H1 (cell line): ENCODE results near the gene APBA2. TPM values are rescaled to one million over a fixed set of nuclear protein-coding genes. Genes with fewer than 3 reads are reported as not detected.

ENCODE experiments used
- CBX8 ChIP-seq: fragments of 300-800, 300-1000 bp; sonication (generic); IDR thresholded peaks from 2 replicates; pipeline ENCODE4 v1.7.1; 2016; ENCODE audit warnings: low read depth, low read length, borderline replicate concordance
- CHD1 ChIP-seq: IDR thresholded peaks from 2 replicates; pipeline ENCODE4 v1.6.1; 2012; ENCODE audit warnings: low read depth, low read length, improper control_type of control experiment
- CREB1 ChIP-seq: IDR thresholded peaks from 2 replicates; pipeline ENCODE4 v1.6.1; 2012; ENCODE audit warnings: inconsistent platforms
- NANOG ChIP-seq: IDR thresholded peaks from 2 replicates; pipeline ENCODE4 v1.6.1; 2011; ENCODE audit warnings: low read length, low read depth, mild to moderate bottlenecking, inconsistent platforms; ENCODE audit not compliant: insufficient read depth, poor library complexity, severe bottlenecking
- SAP30 ChIP-seq: fragments of 300-600 bp; sonication (generic); IDR thresholded peaks from 2 replicates; pipeline ENCODE4 v1.7.1; 2012; ENCODE audit warnings: low read length, moderate library complexity, mild to moderate bottlenecking, inconsistent platforms; ENCODE audit not compliant: insufficient read depth, insufficient replicate concordance
- TEAD4 ChIP-seq: IDR thresholded peaks from 2 replicates; pipeline ENCODE4 v1.6.1; 2012; ENCODE audit warnings: low read depth, low read length, inconsistent platforms, mixed read lengths
- polyA plus RNA-seq, 7 experiments: library from polyadenylated mRNA; depleted of rRNA in 3 of 7; stranded (reverse) in 5 of 7; unstranded in 2 of 7; fragments of >200 nt in 5 of 7; fragments of 200-250 nt in 2 of 7; gene quantifications; 1 replicate in 5 of 7; 2 replicates in 1 of 7; 4 replicates in 1 of 7; pipeline versions ENCODE4 v1.2.1 to v1.2.3, GENCODE V29; 2011 to 2013; ENCODE audit warnings: missing spikeins in 2 of 7, mixed read lengths in 2 of 7
- total RNA-seq: library from RNA; stranded (reverse); fragmentation: NEBNext Ultra II Directional; extraction: Animal tissue kit (Norgen Biotek cat#: 25700); gene quantifications from 2 replicates; pipeline ENCODE4 v1.2.1, GENCODE V29; 2021

APBA2 gene
- total and polyA plus RNA-seq, 2 of the 8 experiments (the other 6 are each of a cell fraction or from before 2014, with no cell fraction given), result 15.5 to 19.0 TPM

DNA sequence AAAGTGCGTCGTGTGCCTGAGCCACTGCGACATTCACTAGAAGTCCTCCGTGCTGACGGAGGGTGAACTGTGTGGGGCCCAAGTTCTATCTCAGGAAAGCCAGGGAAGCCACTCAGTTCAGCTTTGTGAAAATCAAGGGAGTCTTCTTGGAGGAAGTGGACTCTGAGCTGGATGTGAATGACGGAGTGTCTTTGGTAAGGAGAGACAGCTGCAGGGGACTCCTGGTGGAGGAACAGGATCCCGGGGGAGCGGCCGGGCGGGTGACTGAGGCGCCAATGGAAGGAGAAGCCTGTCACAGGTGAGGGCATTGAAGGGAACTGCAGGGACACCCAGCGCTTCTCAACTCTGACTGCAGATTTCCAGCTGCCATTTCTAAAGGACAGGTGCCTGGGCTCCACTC lies 75.6 kb downstream of the APBA2 start (continued):
- TF ChIP-seq CHD1 (no peak), SAP30 (no peak), CBX8 (no peak), TEAD4 (no peak), NANOG (no peak), CREB1 (no peak)
